Gastrocnemius medialis (tissue), 4 donors: ENCODE results near the gene MPP3.

Experiments
- POLR2A ChIP-seq, 2 donors: fragments of 450-650 bp; IDR thresholded peaks; one replicate each; pipeline ENCODE4 v1.6.1; 2017; ENCODE audit warnings: antibody characterized with exemption in 2 of 2, mild to moderate bottlenecking in 2 of 2, moderate library complexity in 2 of 2
- TF ChIP-seq, protein P1 (sequence below), 5 experiments: fragments of 450-650 bp in 3 of 5; fragments of 200-600 bp in 2 of 5; sonication (generic) in 2 of 5; IDR thresholded peaks in 4 of 5; conservative IDR thresholded peaks in 1 of 5; 1 replicate in 4 of 5; 2 replicates in 1 of 5; pipeline ENCODE4 v1.5.1; 2016 to 2019; ENCODE audit warnings: antibody characterized with exemption in 5 of 5, mild to moderate bottlenecking in 3 of 5, moderate library complexity in 3 of 5

DNA sequence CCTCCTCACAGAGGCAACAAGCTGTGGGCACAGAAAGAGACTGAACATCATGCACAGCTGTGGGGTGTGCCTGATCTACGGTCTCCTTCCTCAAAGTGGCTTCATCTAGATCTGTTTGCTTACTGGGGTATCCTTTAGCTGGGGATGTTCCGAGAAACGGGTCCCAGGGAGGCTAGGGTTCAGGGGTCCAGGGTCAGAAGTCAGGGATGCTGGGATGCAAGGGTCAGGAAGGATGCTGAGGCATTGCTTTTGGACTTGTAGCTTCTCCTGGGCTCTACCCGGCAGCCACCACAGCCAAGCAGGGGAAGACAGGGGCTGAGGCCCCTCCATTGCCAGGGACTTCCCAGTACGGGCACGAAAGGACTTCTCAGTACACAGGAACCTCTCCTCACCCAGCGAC is 20.6 kb upstream of the MPP3 start:
- TF ChIP-seq, protein P1, sequence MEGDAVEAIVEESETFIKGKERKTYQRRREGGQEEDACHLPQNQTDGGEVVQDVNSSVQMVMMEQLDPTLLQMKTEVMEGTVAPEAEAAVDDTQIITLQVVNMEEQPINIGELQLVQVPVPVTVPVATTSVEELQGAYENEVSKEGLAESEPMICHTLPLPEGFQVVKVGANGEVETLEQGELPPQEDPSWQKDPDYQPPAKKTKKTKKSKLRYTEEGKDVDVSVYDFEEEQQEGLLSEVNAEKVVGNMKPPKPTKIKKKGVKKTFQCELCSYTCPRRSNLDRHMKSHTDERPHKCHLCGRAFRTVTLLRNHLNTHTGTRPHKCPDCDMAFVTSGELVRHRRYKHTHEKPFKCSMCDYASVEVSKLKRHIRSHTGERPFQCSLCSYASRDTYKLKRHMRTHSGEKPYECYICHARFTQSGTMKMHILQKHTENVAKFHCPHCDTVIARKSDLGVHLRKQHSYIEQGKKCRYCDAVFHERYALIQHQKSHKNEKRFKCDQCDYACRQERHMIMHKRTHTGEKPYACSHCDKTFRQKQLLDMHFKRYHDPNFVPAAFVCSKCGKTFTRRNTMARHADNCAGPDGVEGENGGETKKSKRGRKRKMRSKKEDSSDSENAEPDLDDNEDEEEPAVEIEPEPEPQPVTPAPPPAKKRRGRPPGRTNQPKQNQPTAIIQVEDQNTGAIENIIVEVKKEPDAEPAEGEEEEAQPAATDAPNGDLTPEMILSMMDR (IDR thresholded peaks at IDR 0.05 in 4 of 5, conservative IDR thresholded peaks at IDR 0.05 in 1 of 5), result no peak
- TF ChIP-seq POLR2A (IDR thresholded peaks at IDR 0.05), result no peak
